GM12891 (cell line): Measurements from ENCODE around the gene TASP1.
A peak's percentile ranks its signal among the peaks of the same experiment; 100 is the strongest.
"Not testable (repeated sequence)": the region's sequence is repeated elsewhere in the genome, so short reads cannot be mapped to it uniquely, and the experiment has no call there.

Experiments used
- DNase-seq: peaks from one replicate; pipeline ENCODE4 v3.0.0; 2011; ENCODE audit warnings: low spot score; ENCODE audit not compliant: insufficient read length
- FAIRE-seq: peaks from 2 replicates; lab custom pipeline; 2011; peaks lifted over from hg19 to GRCh38; lab: Jason Lieb, UNC
- PAX5 ChIP-seq: IDR thresholded peaks from 2 replicates; pipeline ENCODE4 v1.6.1; 2011; ENCODE audit warnings: low read length, moderate library complexity, mild to moderate bottlenecking; ENCODE audit not compliant: insufficient read depth, severe bottlenecking
- POLR2A ChIP-seq: IDR thresholded peaks from 2 replicates; pipeline ENCODE4 v1.6.1; 2011; ENCODE audit warnings: low read depth, low read length, control low read depth
- POLR2AphosphoS5 ChIP-seq: IDR thresholded peaks from 2 replicates; pipeline ENCODE4 v1.6.1; 2011; ENCODE audit warnings: low read depth, low read length, control low read depth
- POU2F2 ChIP-seq: IDR thresholded peaks from 2 replicates; pipeline ENCODE4 v1.6.1; 2011; ENCODE audit warnings: low read depth, mild to moderate bottlenecking, control low read depth, low read length, moderate library complexity
- SPI1 ChIP-seq: IDR thresholded peaks from 2 replicates; pipeline ENCODE4 v1.6.1; 2011; ENCODE audit warnings: low read depth, low read length, control low read depth
- TAF1 ChIP-seq: IDR thresholded peaks from 2 replicates; pipeline ENCODE4 v1.6.1; 2011; ENCODE audit warnings: low read depth, low read length, control low read depth

Gene TASP1

GRCh38 chr20:13672690-13673089, 34.0 kb upstream of the TASP1 start:
- DNase-seq (no peak), FAIRE-seq (no peak)
- TF ChIP-seq POLR2A (no peak), POLR2AphosphoS5 (no peak), POU2F2 (no peak), SPI1 (no peak), TAF1 (no peak), PAX5 (no peak)

GRCh38 chr20:13671916-13672378, 33.2 kb upstream of the TASP1 start:
- TF ChIP-seq POU2F2 (no peak), POLR2A (no peak), PAX5 (no peak), TAF1 (no peak), SPI1 (no peak), POLR2AphosphoS5 (no peak)
- DNase-seq (no peak), FAIRE-seq (no peak)

GRCh38 chr20:13671512-13671911, 32.8 kb upstream of the TASP1 start:
- FAIRE-seq (no peak), DNase-seq (no peak)
- TF ChIP-seq TAF1, result no peak
- no peak for TF ChIP-seq POU2F2
- no peak for TF ChIP-seq POLR2AphosphoS5
- TF ChIP-seq SPI1, result no peak
- TF ChIP-seq PAX5, result no peak
- TF ChIP-seq POLR2A, result no peak

DNA sequence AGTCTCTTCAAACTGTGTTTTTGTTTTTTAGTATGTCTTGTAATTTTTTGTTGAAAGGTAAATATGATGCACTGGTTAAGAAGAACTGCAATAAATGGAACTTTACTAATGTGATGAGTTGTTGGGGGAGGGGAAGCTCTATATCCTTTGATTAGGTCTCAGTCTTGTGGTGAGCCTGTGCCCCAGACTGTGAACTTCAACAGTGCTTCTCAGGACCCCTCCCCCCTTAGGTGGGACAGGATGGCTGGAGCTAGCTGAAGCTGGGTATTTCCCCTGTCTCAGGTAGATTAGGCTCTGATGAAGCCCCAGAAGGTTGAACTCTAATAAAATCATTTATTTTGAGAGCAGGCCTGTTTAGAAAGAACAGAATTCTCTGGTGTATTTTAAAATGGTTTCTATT, 31.4 kb upstream of the TASP1 start:
- no peak for FAIRE-seq

DNA sequence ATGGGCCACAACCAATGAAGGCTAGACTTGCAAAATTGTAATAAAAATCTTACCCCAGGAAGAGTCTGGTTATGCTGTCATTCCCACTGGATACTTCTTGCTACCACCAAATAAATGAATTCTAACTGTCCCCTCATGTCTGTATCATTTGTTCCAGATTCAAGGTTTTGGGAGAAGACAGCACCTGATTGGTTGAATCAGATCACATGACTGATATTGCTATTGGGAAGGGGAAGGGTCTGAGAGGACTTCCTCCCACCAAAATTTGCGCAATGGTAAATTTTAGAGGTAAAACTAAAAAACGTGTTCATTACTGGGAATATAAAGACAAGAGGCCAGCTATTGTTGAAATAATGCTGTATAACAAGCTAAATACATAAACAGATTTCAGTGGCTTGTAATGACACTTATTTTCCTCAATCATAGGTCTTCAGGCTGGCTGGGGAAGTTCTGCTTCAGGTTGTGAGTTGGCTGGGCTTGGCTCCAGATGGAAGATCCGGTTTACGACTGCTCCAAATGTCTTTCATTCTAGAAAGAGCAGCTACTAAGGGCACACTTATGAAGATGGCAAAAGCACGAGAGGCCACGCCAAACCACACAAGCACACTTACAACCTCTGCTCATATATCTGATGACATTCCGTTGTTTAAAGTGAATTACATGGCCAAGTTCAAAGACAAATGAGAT, 27.1 kb upstream of the TASP1 start:
- FAIRE-seq, result no peak

More for the DNA sequence above, 31.4 kb upstream of the TASP1 start:
- DNase-seq, result no peak
- TF ChIP-seq POLR2AphosphoS5 (no peak), POLR2A (no peak), SPI1 (no peak), POU2F2 (no peak), TAF1 (no peak), PAX5 (no peak)

DNA sequence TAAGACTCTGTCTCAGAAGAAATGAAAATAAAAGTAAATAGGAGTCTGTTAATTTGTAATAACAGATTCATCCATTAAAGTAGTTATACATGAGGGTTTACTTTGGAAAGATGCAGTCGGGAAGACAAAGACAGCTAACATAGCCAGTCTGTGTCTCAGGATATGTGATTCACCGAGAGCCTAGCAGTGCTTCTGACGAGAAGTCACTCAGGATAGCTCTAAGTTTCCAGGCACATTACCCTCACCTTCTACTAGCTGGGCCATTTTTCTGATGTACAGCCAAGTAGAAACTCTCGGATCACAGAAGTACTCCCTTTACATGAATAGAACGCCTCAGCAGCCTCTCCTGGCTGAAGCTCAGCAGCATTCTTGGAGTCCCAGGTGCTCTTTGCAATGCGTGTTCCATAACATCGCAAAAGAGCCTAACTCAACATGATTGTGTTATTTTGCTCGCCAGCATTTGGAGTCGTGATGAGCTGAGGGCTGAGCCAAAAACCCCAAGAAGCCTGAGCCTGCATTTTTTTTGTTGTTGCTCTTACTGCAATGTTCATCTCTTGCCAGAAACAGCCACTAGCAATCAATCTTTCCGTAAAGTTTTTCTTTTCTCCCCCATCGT, 22.4 kb upstream of the TASP1 start:
- TF ChIP-seq POLR2AphosphoS5, result no peak
- no peak for TF ChIP-seq SPI1
- no peak for TF ChIP-seq TAF1
- no peak for TF ChIP-seq POLR2A
- no peak for TF ChIP-seq POU2F2
- TF ChIP-seq PAX5, result no peak
- FAIRE-seq, result no peak
- DNase-seq, result no peak

More for the DNA sequence above, 27.1 kb upstream of the TASP1 start:
- no peak for DNase-seq
- no peak for TF ChIP-seq PAX5
- no peak for TF ChIP-seq POU2F2
- TF ChIP-seq POLR2AphosphoS5, result no peak
- no peak for TF ChIP-seq TAF1
- no peak for TF ChIP-seq POLR2A
- TF ChIP-seq SPI1, result no peak

DNA sequence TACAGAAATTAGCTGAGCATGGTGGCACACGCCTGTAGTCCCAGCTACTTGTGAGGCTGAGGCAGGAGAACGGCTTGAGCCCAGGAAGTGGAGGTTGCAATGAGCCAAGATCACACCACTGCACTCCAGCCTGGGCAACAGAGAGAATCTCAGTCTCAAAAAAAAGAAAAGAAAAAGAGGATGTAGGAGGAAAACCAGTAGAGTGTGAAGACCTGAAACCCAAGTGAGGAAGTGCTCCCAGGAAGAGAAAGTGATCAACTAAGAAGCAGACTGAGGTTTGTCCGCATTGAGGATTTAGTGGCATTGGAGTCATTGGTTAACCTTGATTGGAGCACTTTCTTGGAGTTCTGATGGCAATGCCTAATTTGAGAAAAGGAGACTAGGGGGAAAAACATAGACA, 20.6 kb upstream of the TASP1 start:
- FAIRE-seq (peak; percentile 31), DNase-seq (peak; percentile 32)
- TF ChIP-seq SPI1 (peak; percentile 98), POLR2A (no peak), TAF1 (no peak), POLR2AphosphoS5 (no peak), PAX5 (peak; percentile 86), POU2F2 (no peak)

GRCh38 chr20:13658060-13658459, 19.3 kb upstream of the TASP1 start:
- not testable (repeated sequence) for FAIRE-seq

GRCh38 chr20:13656721-13657368, 18.1 kb upstream of the TASP1 start:
- no peak for FAIRE-seq
- TF ChIP-seq PAX5 (no peak), POLR2AphosphoS5 (no peak), POU2F2 (no peak), TAF1 (no peak), POLR2A (no peak), SPI1 (no peak)
- no peak for DNase-seq

More at GRCh38 chr20:13658060-13658459, 19.3 kb upstream of the TASP1 start:
- DNase-seq, result not testable (repeated sequence)
